HCT116 (cell line): ENCODE results near the gene FCHO1.

Experiments
- CBX3 ChIP-seq: IDR thresholded peaks from 2 replicates; pipeline ENCODE4 v1.6.1; 2012; ENCODE audit warnings: low read depth
- CTCF ChIP-seq, 3 experiments: fragments of 200-600 bp in 1 of 3; sonication (generic) in 1 of 3; IDR thresholded peaks in 2 of 3; conservative IDR thresholded peaks in 1 of 3; 2 replicates each; pipeline ENCODE4 v1.5.1; 2012 to 2017; ENCODE audit warnings: low read depth in 2 of 3, low read length in 2 of 3, antibody characterized with exemption in 1 of 3, borderline replicate concordance in 1 of 3, control low read depth in 1 of 3, mild to moderate bottlenecking in 1 of 3, mixed read lengths in 1 of 3, mixed run types in 1 of 3, moderate library complexity in 1 of 3; ENCODE audit not compliant: insufficient read depth in 1 of 3
- EZH2phosphoT487 ChIP-seq: fragments of 200-600 bp; IDR thresholded peaks from 2 replicates; pipeline ENCODE4 v1.6.1; 2018; ENCODE audit warnings: antibody characterized with exemption, borderline replicate concordance
- FOSL1 ChIP-seq: IDR thresholded peaks from 2 replicates; pipeline ENCODE4 v1.6.1; 2012; ENCODE audit warnings: low read depth
- MAX ChIP-seq: IDR thresholded peaks from 2 replicates; pipeline ENCODE4 v1.6.1; 2012
- POLR2A ChIP-seq: IDR thresholded peaks from 2 replicates; pipeline ENCODE4 v1.7.0; 2011; ENCODE audit warnings: borderline replicate concordance; ENCODE audit not compliant: insufficient read depth, insufficient read length; ENCODE audit errors: extremely low read depth
- POLR2AphosphoS5 ChIP-seq: IDR thresholded peaks from 2 replicates; pipeline ENCODE4 v1.6.1; 2011; ENCODE audit warnings: mild to moderate bottlenecking, low read depth, low read length, moderate library complexity
- REST ChIP-seq: IDR thresholded peaks from 2 replicates; pipeline ENCODE4 v1.6.1; 2012; ENCODE audit warnings: low read depth
- ZNF274 ChIP-seq: fragments of 200-500 bp; sonication (Bioruptor generic); IDR thresholded peaks from 2 replicates; pipeline ENCODE4 v1.6.1; 2014; ENCODE audit warnings: mild to moderate bottlenecking, low read depth, low read length, inconsistent platforms

- no peak for TF ChIP-seq CTCF (IDR thresholded peaks at IDR 0.05 in 2 of 3, conservative IDR thresholded peaks at IDR 0.05 in 1 of 3; ENCODE audit: borderline replicate concordance in 1 of 3, insufficient read depth in 1 of 3, low read depth in 2 of 3, low read length in 2 of 3)
- no peak for TF ChIP-seq POLR2A
- TF ChIP-seq FOSL1, result no peak
- TF ChIP-seq EZH2phosphoT487, result no peak
- TF ChIP-seq MAX, result no peak
- TF ChIP-seq CBX3, result no peak
- TF ChIP-seq ZNF274, result no peak
- no peak for TF ChIP-seq POLR2AphosphoS5
- no peak for TF ChIP-seq REST
Observed at GRCh38 chr19:17726964-17727773, 24.1 kb upstream of the FCHO1 start.
